Transverse colon (tissue), 4 donors: ENCODE results near the gene SIPA1L2.

Source experiments
- CTCF ChIP-seq, 5 experiments: fragments of 200-600 bp in 3 of 5; fragments of 450-650 bp in 2 of 5; sonication (generic) in 3 of 5; IDR thresholded peaks; 1 replicate in 2 of 5; 2 replicates in 3 of 5; pipeline ENCODE4 v1.5.1; 2016 to 2017; ENCODE audit warnings: antibody characterized with exemption in 5 of 5, inconsistent platforms in 3 of 5, mild to moderate bottlenecking in 2 of 5, moderate library complexity in 1 of 5
- POLR2AphosphoS5 ChIP-seq, 3 donors: sonication (generic); formaldehyde crosslinking; IDR thresholded peaks; one replicate each; pipeline ENCODE4 v1.6.1; 2016; ENCODE audit warnings: antibody characterized with exemption in 3 of 3

- TF ChIP-seq CTCF (IDR thresholded peaks at IDR 0.05) (no peak), POLR2AphosphoS5 (IDR thresholded peaks at IDR 0.05) (no peak)
Measured at GRCh38 chr1:232581932-232582331, 48.0 kb downstream of the SIPA1L2 start.
